Spleen (tissue), 7 donors: ENCODE measurements around the gene NGF.

Experiments
- POLR2A ChIP-seq, 3 donors: fragments of 450-650 bp; IDR thresholded peaks; one replicate each; pipeline ENCODE4 v1.5.1; 2017; ENCODE audit warnings: antibody characterized with exemption in 3 of 3, mild to moderate bottlenecking in 1 of 3
- POLR2AphosphoS5 ChIP-seq, 3 donors: sonication (generic); formaldehyde crosslinking; IDR thresholded peaks; one replicate each; pipeline ENCODE4 v1.5.1; 2017; ENCODE audit warnings: antibody characterized with exemption in 3 of 3
- TF ChIP-seq, protein P1 (sequence below), 11 experiments: fragments of 200-600 bp in 7 of 11; fragments of 450-650 bp in 4 of 11; sonication (generic) in 4 of 11; IDR thresholded peaks in 8 of 11; conservative IDR thresholded peaks in 3 of 11; 1 replicate in 7 of 11; 2 replicates in 4 of 11; pipeline versions ENCODE4 v1.4.0 to v1.8.0; 2016 to 2021; ENCODE audit warnings: antibody characterized with exemption in 11 of 11, inconsistent platforms in 4 of 11, mild to moderate bottlenecking in 1 of 11
- donor health status: DM: no; HTN: no; CAD: no; lungs with moderate emphysema.
- donor health status: DM: no; HTN: no; CAD: no.
- donor health status: DM: no; HTN: no; CAD: no.

DNA sequence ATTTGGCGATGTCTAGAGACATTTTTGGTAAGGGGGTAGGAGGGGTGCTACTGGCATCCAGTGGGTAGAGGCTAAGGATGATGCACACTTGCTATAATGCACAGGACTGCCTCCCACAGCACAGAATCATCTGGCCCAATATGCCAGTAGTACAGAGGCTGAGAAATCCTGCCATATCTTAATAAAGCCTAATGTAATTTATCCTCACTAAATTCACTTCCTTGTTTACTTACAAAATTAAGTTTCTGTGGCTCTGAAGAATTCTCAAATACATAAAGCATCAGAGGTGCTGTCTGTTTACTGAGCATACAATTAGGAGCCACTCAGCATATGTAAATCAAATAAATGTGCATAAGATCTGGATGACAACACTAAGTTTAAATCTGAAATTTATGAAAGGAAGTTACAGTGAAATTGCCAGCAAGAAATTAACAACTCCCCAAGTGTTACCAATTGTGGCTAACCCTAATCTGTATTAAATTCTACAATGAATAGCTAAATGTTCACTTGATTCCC, 26.5 kb downstream of the NGF start:
- TF ChIP-seq, protein P1, sequence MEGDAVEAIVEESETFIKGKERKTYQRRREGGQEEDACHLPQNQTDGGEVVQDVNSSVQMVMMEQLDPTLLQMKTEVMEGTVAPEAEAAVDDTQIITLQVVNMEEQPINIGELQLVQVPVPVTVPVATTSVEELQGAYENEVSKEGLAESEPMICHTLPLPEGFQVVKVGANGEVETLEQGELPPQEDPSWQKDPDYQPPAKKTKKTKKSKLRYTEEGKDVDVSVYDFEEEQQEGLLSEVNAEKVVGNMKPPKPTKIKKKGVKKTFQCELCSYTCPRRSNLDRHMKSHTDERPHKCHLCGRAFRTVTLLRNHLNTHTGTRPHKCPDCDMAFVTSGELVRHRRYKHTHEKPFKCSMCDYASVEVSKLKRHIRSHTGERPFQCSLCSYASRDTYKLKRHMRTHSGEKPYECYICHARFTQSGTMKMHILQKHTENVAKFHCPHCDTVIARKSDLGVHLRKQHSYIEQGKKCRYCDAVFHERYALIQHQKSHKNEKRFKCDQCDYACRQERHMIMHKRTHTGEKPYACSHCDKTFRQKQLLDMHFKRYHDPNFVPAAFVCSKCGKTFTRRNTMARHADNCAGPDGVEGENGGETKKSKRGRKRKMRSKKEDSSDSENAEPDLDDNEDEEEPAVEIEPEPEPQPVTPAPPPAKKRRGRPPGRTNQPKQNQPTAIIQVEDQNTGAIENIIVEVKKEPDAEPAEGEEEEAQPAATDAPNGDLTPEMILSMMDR (IDR thresholded peaks at IDR 0.05 in 8 of 11, conservative IDR thresholded peaks at IDR 0.05 in 3 of 11), result no peak
- TF ChIP-seq POLR2AphosphoS5 (IDR thresholded peaks at IDR 0.05) (no peak), POLR2A (IDR thresholded peaks at IDR 0.05) (no peak)
